Measurements from ENCODE around the gene HAND1.

HAND1 gene

DNA sequence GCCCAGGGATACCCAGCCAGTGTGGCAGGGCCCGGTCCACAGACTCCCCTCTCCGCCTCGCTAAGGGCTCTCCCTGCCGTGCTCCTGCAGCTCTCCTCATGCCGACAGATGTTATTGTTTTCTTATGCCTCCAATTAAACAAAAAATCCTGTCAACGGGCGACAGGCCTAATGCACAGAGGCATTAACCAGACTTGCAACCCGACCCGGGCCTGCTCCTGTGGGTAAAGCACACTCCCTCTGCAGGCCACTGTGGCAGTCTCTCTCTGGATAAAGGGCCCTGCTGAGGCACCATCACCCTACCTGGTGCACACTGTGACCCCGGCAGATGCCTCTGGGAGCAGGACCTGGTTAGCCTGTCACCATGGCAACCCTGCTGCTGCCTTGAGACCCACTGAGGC is 27.5 kb upstream of the HAND1 start:
- DNase-seq (ENCODE audit: low read depth in 3 of 3), result no peak

GRCh38 chr5:154503698-154504039 is 25.6 kb upstream of the HAND1 start:
- no peak for DNase-seq (ENCODE audit: low read depth in 3 of 3)

GRCh38 chr5:154502180-154502579 is 24.2 kb upstream of the HAND1 start:
- no peak for DNase-seq (ENCODE audit: low read depth in 3 of 3)

GRCh38 chr5:154501566-154501965 is 23.5 kb upstream of the HAND1 start:
- DNase-seq (ENCODE audit: low read depth in 3 of 3), result no peak

DNA sequence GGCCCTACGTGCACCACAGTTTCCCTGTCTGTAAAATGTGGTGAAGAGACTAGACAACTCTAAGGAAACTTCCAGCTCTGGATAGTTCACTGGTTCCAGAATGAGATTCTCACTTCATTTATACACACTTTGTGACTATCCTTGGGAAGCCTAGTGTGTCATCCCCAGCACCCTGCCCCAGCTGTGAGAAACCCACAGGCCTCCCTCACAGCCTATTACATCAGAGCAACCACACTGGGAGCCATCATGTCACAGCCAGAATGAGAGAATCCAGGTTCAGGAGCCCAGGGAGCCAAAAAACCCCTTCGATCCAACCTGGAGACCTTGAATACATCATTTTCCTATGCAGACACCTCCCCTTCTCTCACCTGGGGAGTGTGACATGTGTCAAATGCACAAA is 21.0 kb upstream of the HAND1 start:
- DNase-seq (ENCODE audit: low read depth in 3 of 3), result no peak

DNA sequence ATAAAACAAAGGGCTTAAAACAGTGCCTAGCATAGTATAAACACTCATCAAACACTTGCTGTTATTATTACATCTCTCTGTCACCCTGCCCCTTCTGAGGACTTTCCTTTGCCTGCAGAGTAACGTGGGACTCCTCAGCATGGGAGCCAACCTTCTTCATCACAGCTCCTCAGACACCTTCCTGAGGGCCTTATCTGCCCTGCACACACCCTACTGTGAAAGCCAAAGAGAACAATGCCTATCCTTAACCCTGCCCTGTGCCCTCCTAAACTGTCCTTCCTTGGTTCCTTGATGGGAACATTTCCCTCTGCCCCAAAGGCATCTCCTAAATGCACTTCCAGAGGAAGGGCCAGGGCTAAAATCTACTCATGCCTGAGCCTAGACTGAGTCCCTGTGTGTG is 20.6 kb upstream of the HAND1 start:
- no peak for DNase-seq (ENCODE audit: low read depth in 3 of 3)

- no peak for DNase-seq (ENCODE audit: low read depth in 3 of 3)
Observed at GRCh38 chr5:154494036-154494435, 16.0 kb upstream of the HAND1 start.

- no peak for DNase-seq (ENCODE audit: low read depth in 3 of 3)
Observed at GRCh38 chr5:154493274-154493673, 15.2 kb upstream of the HAND1 start.

GRCh38 chr5:154491941-154492340 is 13.9 kb upstream of the HAND1 start:
- DNase-seq (ENCODE audit: low read depth in 3 of 3), result no peak

DNA sequence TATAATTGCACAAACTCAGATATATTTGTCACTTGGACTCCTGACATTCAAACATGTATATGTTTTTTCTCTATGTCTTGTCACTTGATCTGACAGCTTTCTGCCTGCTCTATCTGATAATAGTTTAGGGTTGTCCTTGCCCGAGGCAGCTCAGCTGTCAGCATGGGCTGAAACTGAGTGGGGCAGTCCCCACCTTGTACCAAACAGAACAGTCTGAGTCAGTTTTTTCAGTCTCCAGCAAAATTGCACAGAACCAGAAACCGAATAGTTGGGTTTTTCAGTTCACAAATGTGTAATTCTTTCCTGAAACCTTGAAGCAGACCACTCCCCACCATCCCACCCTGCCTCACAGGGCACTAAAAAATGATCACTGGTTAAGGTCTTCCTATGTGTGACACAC is 9.5 kb upstream of the HAND1 start:
- DNase-seq (ENCODE audit: low read depth in 3 of 3), result peak; percentile 36 to 62 (median 37)

GRCh38 chr5:154486427-154486866 is 8.4 kb upstream of the HAND1 start:
- no peak for DNase-seq (ENCODE audit: low read depth in 3 of 3)

- DNase-seq (ENCODE audit: low read depth in 3 of 3), result no peak
Observed at GRCh38 chr5:154485850-154486426, 7.9 kb upstream of the HAND1 start.

DNA sequence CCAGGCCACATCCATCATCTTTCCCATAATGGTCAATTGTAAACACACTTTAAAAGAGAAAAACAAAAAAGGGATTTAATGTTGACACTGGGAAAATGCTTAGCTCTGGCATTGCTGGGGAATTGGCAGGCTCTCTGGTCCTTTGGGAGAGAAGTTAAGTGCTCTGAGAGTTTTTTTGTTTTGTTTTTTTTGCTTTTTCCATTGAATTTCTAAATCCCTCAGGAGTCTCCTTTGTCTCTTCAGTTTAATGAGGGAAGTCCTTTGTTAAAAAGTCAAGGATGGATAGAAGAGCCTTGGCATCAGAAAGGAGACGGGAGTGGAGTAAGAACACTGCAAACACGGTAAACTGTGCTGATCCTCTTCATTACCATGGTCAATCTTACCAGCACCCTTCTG is 7.1 kb upstream of the HAND1 start:
- no peak for DNase-seq (ENCODE audit: low read depth in 3 of 3)

GRCh38 chr5:154484393-154485095 is 6.5 kb upstream of the HAND1 start:
- DNase-seq (ENCODE audit: low read depth in 3 of 3), result no peak

DNA sequence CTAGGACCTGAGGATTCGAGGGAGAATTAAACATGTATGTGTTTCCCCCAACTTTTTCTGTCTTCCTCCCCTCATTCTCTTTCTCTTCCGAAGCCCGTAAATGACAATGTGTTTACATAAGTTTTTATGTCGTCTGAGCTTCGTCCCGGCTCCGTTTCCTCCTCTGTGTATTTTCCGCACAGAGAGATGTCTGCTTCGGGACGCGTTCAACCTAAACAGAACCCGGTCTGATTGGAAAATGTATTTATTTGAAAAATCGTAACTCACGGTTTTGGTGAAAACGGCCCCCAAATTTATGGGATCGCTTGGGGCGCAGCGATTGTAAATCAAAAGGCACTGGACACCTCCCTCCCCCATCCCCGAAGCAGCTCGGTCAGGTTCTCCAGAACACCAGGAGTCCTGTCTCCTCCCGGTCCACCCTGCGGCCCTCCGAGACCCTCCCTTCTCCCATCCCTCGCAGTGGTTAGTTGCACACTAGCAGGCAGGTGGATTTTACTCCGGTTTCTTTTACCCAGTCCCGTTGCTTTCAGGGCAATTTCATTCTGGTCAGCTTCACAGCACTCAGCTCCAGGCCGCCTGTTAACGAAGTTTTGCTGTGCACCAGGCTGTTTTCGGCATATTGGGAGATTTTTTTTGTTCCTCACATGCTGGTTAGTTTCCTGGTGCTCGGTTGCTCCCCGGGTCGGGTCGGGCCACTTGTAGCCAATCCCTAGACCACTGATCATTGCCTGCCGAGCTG is 5.8 kb upstream of the HAND1 start:
- DNase-seq (ENCODE audit: low read depth in 3 of 3), result no peak

DNA sequence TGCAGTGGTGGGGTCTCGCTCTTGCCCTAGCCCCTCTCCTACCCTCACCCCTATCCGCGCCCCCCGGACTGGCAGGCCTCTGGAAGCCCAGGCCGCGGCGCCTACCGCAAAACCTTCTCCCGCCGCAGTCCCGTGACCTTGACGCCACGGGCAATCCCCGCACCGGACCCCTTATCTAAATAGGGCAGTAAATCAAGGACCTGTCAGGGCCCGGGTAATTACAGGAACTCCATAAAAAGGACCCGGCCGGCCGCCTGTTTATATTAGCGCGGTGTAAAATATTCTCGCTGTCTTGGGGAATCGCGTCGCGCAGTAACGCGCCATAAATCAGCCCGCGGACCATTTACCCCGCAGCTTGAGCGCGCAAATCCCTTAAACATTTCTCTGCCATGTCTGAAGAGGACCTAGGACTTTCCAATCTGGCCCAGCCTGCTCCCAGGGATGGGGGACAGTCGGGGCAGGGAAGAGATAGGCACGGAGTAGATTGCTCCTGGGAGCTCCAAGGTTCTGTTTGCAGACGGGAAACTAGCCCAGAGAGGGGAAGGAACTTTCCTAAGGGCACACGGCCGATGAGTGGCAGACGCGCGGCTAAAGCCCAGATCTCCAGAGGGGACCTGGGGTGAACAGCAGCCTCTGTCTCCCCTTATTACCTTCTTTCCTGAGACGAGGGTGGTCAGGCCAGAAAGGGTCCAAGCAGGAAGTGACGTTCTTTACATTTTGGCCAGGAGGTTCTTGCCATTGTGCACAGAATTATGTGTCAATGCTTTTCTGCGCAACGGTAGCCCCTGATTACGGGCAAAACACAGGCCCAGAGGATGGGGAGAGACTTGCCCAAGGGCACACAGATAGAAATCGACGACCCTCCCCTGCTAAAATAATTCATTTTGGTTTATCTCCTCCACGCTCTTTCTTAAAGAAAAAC is 4.8 kb upstream of the HAND1 start:
- DNase-seq (ENCODE audit: low read depth in 3 of 3), result no peak

- no peak for DNase-seq (ENCODE audit: low read depth in 3 of 3)
Observed at GRCh38 chr5:154481584-154482381, 3.8 kb upstream of the HAND1 start.

DNA sequence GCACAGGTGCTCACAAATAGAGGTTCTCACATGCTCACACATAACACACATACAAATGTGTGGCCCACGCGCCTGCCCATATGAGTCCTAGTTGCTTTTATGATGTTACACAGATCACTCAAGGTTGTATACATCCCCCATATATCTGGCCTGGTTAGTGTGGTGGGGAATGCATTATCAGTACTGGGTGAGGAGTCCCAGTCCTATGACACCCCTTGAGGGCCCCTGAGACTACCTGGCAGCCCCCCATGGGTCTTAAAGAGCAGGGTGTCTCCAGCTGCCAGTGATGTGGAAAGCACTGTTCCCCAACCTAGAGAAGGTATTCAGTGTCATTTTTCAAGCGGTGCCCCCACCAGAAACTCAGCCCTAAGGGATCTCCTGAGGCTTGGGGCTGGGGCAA is 2.8 kb upstream of the HAND1 start:
- DNase-seq (ENCODE audit: low read depth in 3 of 3), result no peak

GRCh38 chr5:154479944-154480750 is 2.1 kb upstream of the HAND1 start:
- DNase-seq (ENCODE audit: low read depth in 3 of 3), result no peak

- no peak for DNase-seq (ENCODE audit: low read depth in 3 of 3)
Observed at GRCh38 chr5:154479160-154479943, 1.3 kb upstream of the HAND1 start.
